BJ (cell line): Measurements from ENCODE around the gene ZC3H13. TPM values are rescaled to one million over a fixed set of nuclear protein-coding genes. Genes with fewer than 3 reads are reported as not detected.

Experiments
- CTCF ChIA-PET: fragments of 350-600 bp; formaldehyde crosslinking; extraction: SDS; loops from one replicate; lab custom pipeline; 2021; ENCODE audit warnings: antibody characterized with exemption, inconsistent platforms; lab: Yijun Ruan, JAX
- POLR2A ChIA-PET: fragments of 300-600 bp; sonication (Branson Sonifier 250); formaldehyde crosslinking; extraction: SDS; loops from one replicate; lab custom pipeline; 2021; ENCODE audit warnings: antibody characterized with exemption; lab: Charles Lee
- DNase-seq: peaks from one replicate; pipeline ENCODE4 v3.0.0-alpha.2; 2011; ENCODE audit warnings: low read depth
- H3K27me3 ChIP-seq: 2 replicates; pipeline ENCODE4 v1.6.0; 2011; ENCODE audit warnings: low read length; ENCODE audit not compliant: control insufficient read depth, insufficient read depth
- H3K36me3 ChIP-seq: 2 replicates; pipeline ENCODE4 v1.5.1; 2011; ENCODE audit warnings: low read length; ENCODE audit not compliant: control insufficient read depth, insufficient read depth
- H3K4me3 ChIP-seq: 2 replicates; pipeline ENCODE4 v1.5.1; 2011; ENCODE audit warnings: low read depth, mild to moderate bottlenecking, control low read depth, low read length
- CTCF ChIP-seq: IDR thresholded peaks from 2 replicates; pipeline ENCODE4 v1.5.1; 2011; ENCODE audit warnings: low read depth, mild to moderate bottlenecking, control low read depth, inconsistent platforms, low read length, moderate library complexity; ENCODE audit not compliant: insufficient read depth
- polyA plus RNA-seq: library from polyadenylated mRNA; depleted of rRNA; stranded (reverse); fragments of >200 nt; gene quantifications from 2 replicates; pipeline ENCODE4 v1.2.3, GENCODE V29; 2011

Gene ZC3H13
- polyA plus RNA-seq, 1 experiment, result 1.9 TPM

GRCh38 chr13:45926741-45927140, 125.8 kb downstream of the ZC3H13 start:
- POLR2A ChIA-PET, result no interaction called here

GRCh38 chr13:45925151-45925550, 127.4 kb downstream of the ZC3H13 start:
- no peak overlapping the region for H3K4me3 ChIP-seq
- ChIA-PET CTCF (no interaction called here), POLR2A (no interaction called here)
- H3K36me3 ChIP-seq, result no peaks in the 10 kb centered on the region
- no peaks in the 10 kb centered on the region for H3K27me3 ChIP-seq
- no peak for DNase-seq
- TF ChIP-seq CTCF, result no peak

More at GRCh38 chr13:45926741-45927140, 125.8 kb downstream of the ZC3H13 start:
- no peak for TF ChIP-seq CTCF
- Histone ChIP-seq H3K36me3 (no peaks in the 10 kb centered on the region), H3K27me3 (no peaks in the 10 kb centered on the region), H3K4me3 (no peak overlapping the region)
- CTCF ChIA-PET, result no interaction called here
- DNase-seq, result no peak

DNA sequence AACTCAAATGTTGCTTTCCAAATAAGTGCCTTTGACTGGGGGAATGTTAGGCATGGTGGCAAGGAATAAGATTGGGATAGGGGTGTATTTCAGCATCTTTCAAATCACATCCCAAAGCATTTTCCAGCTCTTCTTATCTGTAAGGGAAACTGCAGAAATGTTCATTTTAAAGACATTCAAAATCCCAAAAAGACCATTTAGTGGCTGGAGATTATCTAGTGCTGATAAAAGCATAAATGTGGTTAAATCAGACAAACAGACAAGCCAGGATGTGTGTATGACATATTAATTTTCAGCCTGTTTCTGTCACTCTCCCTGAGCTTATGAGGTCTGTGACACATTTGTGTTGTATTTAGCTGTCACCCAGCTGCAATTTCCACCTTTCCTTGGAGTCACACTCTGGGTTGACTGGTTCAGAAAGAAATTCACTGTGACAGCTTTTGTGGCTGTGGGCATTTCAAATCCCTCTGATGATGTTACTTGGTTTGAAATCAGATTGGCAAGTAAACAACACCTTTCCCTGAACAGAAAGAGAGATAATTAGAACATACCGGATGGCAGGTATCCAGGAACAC, 131.3 kb downstream of the ZC3H13 start:
- Histone ChIP-seq H3K36me3 (no peaks in the 10 kb centered on the region), H3K27me3 (no peaks in the 10 kb centered on the region), H3K4me3 (no peak overlapping the region)
- TF ChIP-seq CTCF, result no peak
- CTCF ChIA-PET, result no interaction called here
- POLR2A ChIA-PET, result no interaction called here
- no peak for DNase-seq

GRCh38 chr13:45918597-45918996, 133.9 kb downstream of the ZC3H13 start:
- Histone ChIP-seq H3K27me3 (no peaks in the 10 kb centered on the region), H3K4me3 (no peak overlapping the region), H3K36me3 (no peaks in the 10 kb centered on the region)
- no peak for TF ChIP-seq CTCF
- ChIA-PET CTCF (no interaction called here), POLR2A (no interaction called here)
- no peak for DNase-seq

DNA sequence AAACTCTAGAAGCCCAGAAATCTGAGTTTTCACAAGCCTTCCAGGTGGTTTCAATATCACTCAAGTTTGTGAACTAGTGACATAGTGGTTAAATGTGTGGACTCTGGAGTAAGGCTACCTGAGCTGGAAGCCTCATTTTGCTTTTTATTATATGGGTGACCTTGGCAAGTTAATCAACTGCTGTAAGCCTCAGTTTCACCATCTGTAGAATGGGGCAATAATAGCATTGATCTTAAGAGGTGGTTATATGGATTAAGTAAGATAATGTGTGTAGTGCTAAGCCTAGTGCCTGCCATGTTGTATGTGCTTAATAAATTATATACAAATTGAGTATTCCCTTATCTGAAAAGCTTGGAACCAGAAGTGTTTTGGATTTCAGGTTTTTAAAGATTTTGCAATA, 135.5 kb downstream of the ZC3H13 start:
- H3K36me3 ChIP-seq, result no peaks in the 10 kb centered on the region
- ChIA-PET POLR2A (no interaction called here), CTCF (no interaction called here)
- no peak overlapping the region for H3K4me3 ChIP-seq
- no peak for TF ChIP-seq CTCF
- no peaks in the 10 kb centered on the region for H3K27me3 ChIP-seq
- no peak for DNase-seq
